Uterus (tissue), 4 donors: ENCODE results near the gene CKAP5. TPM values are rescaled to one million over a fixed set of nuclear protein-coding genes. Genes with fewer than 3 reads are reported as not detected.
A peak's percentile ranks its signal among the peaks of the same experiment; 100 is the strongest.

Experiments used
- DNase-seq, 2 donors: peaks; one replicate each; pipeline ENCODE4 v3.0.0-alpha.2; 2019 to 2020
- H3K27ac ChIP-seq, 2 donors: fragments of 200-600 bp; sonication (generic); 1 replicate in 1 of 2; 2 replicates in 1 of 2; pipeline ENCODE4 v1.5.1; 2016 to 2018
- H3K27me3 ChIP-seq, 2 donors: fragments of 200-600 bp; sonication (generic); one replicate each; pipeline ENCODE4 v1.5.1; 2018 to 2019; ENCODE audit warnings: control low read depth in 1 of 2
- H3K36me3 ChIP-seq, 2 donors: fragments of 200-600 bp; sonication (generic); one replicate each; pipeline ENCODE4 v1.5.1; 2019; ENCODE audit warnings: control low read depth in 1 of 2
- H3K4me1 ChIP-seq, 2 donors: fragments of 200-600 bp; sonication (generic); one replicate each; pipeline ENCODE4 v1.5.1; 2018 to 2019; ENCODE audit warnings: control low read depth in 1 of 2
- H3K4me3 ChIP-seq, 2 donors: fragments of 200-600 bp; sonication (generic); 1 replicate in 1 of 2; 2 replicates in 1 of 2; pipeline ENCODE4 v1.5.1; 2018 to 2019; ENCODE audit warnings: mild to moderate bottlenecking in 1 of 2
- H3K9me3 ChIP-seq, 2 donors: fragments of 200-600 bp; sonication (generic); one replicate each; pipeline ENCODE4 v1.5.1; 2019; ENCODE audit warnings: control low read depth in 1 of 2
- POLR2A ChIP-seq, 2 donors: fragments of 450-650 bp; IDR thresholded peaks; one replicate each; pipeline ENCODE4 v1.6.1; 2016; ENCODE audit warnings: antibody characterized with exemption in 2 of 2, mild to moderate bottlenecking in 1 of 2, moderate library complexity in 1 of 2
- intact Hi-C: fragments of 100-400 bp; cut with DNase I; formaldehyde crosslinking; loops from one replicate; pipeline ENCODE4 v1.15.1; 2023; ENCODE audit warnings: low total_unique reads
- total RNA-seq, 4 donors: library from RNA; depleted of rRNA in 3 of 4; stranded (reverse); fragments of >200 nt in 3 of 4; gene quantifications; one replicate each; pipeline versions ENCODE4 v1.1.0 to v1.2.4, GENCODE V29; 2014 to 2023
- TF ChIP-seq, protein P1 (sequence below), 4 experiments: fragments of 200-600 bp in 2 of 4; fragments of 450-650 bp in 2 of 4; sonication (generic) in 2 of 4; IDR thresholded peaks; one replicate each; pipeline ENCODE4 v1.5.1; 2016 to 2019; ENCODE audit warnings: antibody characterized with exemption in 4 of 4, mild to moderate bottlenecking in 2 of 4, moderate library complexity in 1 of 4
- donor health status: DM: yes; HTN: yes; CAD: no.

Gene CKAP5
- total RNA-seq, 4 donors from 2014 or later, result 19.7 to 88.8 (median 44.2) TPM

DNA sequence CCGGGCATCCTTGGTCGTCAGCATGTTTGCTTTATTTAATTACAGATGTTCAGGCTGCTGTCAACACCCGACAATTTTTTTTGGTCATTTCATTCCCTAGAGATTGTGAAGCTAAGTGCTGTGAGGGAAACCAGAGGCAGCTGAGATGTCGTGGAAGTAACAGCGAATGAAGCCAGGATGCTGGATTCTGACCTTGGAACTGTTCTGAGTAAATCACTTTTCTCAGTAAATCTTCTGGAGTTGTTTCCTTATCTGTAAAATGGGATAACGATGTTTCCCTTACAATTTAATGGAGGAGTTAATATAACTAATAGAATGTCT lies 390 bp upstream of the CKAP5 start:
- peak overlapping the region; percentile 7 to 78 for H3K27ac ChIP-seq
- H3K9me3 ChIP-seq, result no peaks in the 10 kb centered on the region
- no peaks in the 10 kb centered on the region for H3K27me3 ChIP-seq
- intact Hi-C loops, result no loop called here
- no peak for DNase-seq
- H3K36me3 ChIP-seq, result no peaks in the 10 kb centered on the region
- H3K4me1 ChIP-seq, result no peaks in the 10 kb centered on the region
- TF ChIP-seq, protein P1, sequence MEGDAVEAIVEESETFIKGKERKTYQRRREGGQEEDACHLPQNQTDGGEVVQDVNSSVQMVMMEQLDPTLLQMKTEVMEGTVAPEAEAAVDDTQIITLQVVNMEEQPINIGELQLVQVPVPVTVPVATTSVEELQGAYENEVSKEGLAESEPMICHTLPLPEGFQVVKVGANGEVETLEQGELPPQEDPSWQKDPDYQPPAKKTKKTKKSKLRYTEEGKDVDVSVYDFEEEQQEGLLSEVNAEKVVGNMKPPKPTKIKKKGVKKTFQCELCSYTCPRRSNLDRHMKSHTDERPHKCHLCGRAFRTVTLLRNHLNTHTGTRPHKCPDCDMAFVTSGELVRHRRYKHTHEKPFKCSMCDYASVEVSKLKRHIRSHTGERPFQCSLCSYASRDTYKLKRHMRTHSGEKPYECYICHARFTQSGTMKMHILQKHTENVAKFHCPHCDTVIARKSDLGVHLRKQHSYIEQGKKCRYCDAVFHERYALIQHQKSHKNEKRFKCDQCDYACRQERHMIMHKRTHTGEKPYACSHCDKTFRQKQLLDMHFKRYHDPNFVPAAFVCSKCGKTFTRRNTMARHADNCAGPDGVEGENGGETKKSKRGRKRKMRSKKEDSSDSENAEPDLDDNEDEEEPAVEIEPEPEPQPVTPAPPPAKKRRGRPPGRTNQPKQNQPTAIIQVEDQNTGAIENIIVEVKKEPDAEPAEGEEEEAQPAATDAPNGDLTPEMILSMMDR (IDR thresholded peaks at IDR 0.05), result no peak
- TF ChIP-seq POLR2A (IDR thresholded peaks at IDR 0.05), result no peak
- H3K4me3 ChIP-seq, result peak overlapping the region; percentile 85 to 87

DNA sequence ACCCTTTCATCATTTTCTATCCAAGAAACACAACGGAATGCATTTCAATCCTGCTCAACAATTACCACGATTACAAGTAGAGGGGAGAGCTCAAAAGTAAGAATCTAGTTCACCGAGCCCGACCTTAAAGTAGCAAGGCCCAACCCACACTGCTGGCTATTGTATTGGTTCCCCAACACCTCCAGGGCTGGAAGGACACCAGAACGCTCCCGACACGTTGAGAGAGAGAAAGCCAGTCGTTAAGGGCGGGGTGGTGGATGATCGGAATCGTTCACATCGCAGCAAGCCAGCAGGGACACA lies 690 bp downstream of the CKAP5 start:
- Histone ChIP-seq H3K4me3 (peak overlapping the region; percentile 85 to 87), H3K27ac (peak overlapping the region; percentile 78 to 84)
- intact Hi-C loops, result no loop called here

DNA sequence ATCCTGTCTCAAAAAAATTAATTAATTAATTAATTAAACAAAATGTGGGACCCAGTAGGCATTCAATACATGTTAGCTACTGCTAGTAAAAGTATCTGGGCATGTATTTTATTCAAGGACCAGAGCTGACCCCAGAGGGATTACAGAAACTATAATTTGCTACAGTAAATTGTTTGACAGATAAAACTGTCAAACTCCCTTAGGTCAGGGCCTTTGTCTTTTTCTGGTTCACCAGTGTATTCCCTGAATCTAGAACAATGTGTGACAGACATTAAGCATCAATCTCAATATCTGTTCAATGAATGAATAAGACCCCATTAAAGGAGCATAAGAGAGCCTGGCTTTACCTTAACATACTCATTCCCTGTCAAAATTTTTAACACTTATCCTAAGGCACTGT lies 6.0 kb downstream of the CKAP5 start:
- no peaks in the 10 kb centered on the region for H3K9me3 ChIP-seq

More for the DNA sequence above, 690 bp downstream of the CKAP5 start:
- H3K27me3 ChIP-seq, result no peaks in the 10 kb centered on the region
- H3K4me1 ChIP-seq, result no peaks in the 10 kb centered on the region
- no peak for DNase-seq
- TF ChIP-seq, protein P1 (IDR thresholded peaks at IDR 0.05), result no peak
- TF ChIP-seq POLR2A (IDR thresholded peaks at IDR 0.05), result no peak
- no peaks in the 10 kb centered on the region for H3K9me3 ChIP-seq
- no peaks in the 10 kb centered on the region for H3K36me3 ChIP-seq

DNA sequence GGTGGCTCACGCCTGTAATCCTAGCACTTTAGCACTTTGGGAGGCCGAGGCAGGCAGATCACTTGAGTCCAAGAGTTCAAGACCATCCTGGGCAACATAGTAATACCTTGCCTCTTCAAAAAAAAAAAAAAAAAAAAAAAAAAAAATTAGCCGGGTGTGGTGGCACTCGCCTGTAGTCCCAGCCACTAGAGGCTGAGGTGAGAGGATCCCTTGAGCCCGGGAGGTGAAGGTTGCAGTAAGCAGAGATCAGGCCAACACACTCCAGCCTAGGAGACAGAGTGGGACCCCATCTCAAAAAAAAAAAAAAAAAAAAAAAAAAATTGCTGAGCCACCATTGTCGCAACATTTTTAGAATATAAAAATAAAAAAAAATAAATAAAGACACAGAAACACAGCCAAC lies 7.6 kb downstream of the CKAP5 start:
- no peaks in the 10 kb centered on the region for H3K27me3 ChIP-seq
- H3K4me3 ChIP-seq, result no peak overlapping the region
- no peaks in the 10 kb centered on the region for H3K36me3 ChIP-seq
- no peak overlapping the region for H3K27ac ChIP-seq
- H3K4me1 ChIP-seq, result no peaks in the 10 kb centered on the region
- intact Hi-C loops, result no loop called here
- TF ChIP-seq, protein P1 (IDR thresholded peaks at IDR 0.05), result no peak
- TF ChIP-seq POLR2A (IDR thresholded peaks at IDR 0.05), result no peak
- no peaks in the 10 kb centered on the region for H3K9me3 ChIP-seq
- no peak for DNase-seq

More for the DNA sequence above, 6.0 kb downstream of the CKAP5 start:
- TF ChIP-seq, protein P1 (IDR thresholded peaks at IDR 0.05), result no peak
- no peak for TF ChIP-seq POLR2A (IDR thresholded peaks at IDR 0.05)
- no peak for DNase-seq
- Histone ChIP-seq H3K27me3 (no peaks in the 10 kb centered on the region), H3K36me3 (no peaks in the 10 kb centered on the region), H3K4me3 (no peak overlapping the region), H3K27ac (no peak overlapping the region), H3K4me1 (no peaks in the 10 kb centered on the region)
- intact Hi-C loops, result no loop called here

DNA sequence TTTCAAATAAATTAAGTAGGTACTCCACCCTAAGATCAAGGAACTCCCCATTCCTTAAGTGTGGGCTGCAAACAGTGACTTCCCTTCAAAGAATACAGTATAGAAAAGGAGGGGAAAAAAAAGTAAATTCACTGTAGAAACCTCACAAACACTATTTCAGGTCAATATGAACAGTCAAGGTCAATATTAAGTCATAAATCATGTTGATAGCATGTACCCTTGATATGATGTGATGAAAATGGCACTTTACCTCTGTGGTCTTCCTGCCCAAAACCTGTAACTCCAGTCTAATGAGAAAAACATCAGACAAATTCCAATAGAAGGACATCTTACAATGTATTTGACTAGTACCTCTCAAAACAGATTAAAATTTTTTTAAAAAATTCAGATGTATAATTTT lies 8.2 kb downstream of the CKAP5 start:
- H3K4me1 ChIP-seq, result no peaks in the 10 kb centered on the region
- no peak for DNase-seq
- H3K27ac ChIP-seq, result no peak overlapping the region
- no peaks in the 10 kb centered on the region for H3K9me3 ChIP-seq
- no peaks in the 10 kb centered on the region for H3K27me3 ChIP-seq
- H3K4me3 ChIP-seq, result no peak overlapping the region
- intact Hi-C loops, result no loop called here
- H3K36me3 ChIP-seq, result no peaks in the 10 kb centered on the region
- TF ChIP-seq, protein P1 (IDR thresholded peaks at IDR 0.05), result no peak
- TF ChIP-seq POLR2A (IDR thresholded peaks at IDR 0.05), result no peak
